IPS-NIHi7 (cell line): ENCODE data around the gene IFT20.
"Not testable (repeated sequence)": the region's sequence is repeated elsewhere in the genome, so short reads cannot be mapped to it uniquely, and the experiment has no call there.

ENCODE experiments used
- DNase-seq: peaks from one replicate; pipeline ENCODE4 v3.0.0; 2012; ENCODE audit warnings: mixed read lengths; ENCODE audit errors: extremely low spot score

Gene IFT20

GRCh38 chr17:28315846-28316705 is 19.2 kb downstream of the IFT20 start:
- no peak for DNase-seq

GRCh38 chr17:28313841-28314240 is 21.4 kb downstream of the IFT20 start:
- no peak for DNase-seq

- DNase-seq: peak; percentile 48
Observed at GRCh38 chr17:28306954-28307401, 28.3 kb downstream of the IFT20 start.

- no peak for DNase-seq
Observed at GRCh38 chr17:28298449-28298848, 36.8 kb downstream of the IFT20 start.

GRCh38 chr17:28295677-28296578 is 39.3 kb downstream of the IFT20 start:
- no peak for DNase-seq

GRCh38 chr17:28293994-28294393 is 41.3 kb downstream of the IFT20 start:
- DNase-seq: no peak

- DNase-seq: not testable (repeated sequence)
Observed at GRCh38 chr17:28292878-28293277, 42.4 kb downstream of the IFT20 start.

GRCh38 chr17:28291780-28292330 is 43.4 kb downstream of the IFT20 start:
- no peak for DNase-seq

GRCh38 chr17:28290703-28291102 is 44.6 kb downstream of the IFT20 start:
- no peak for DNase-seq

GRCh38 chr17:28285965-28286364 is 49.3 kb downstream of the IFT20 start:
- DNase-seq: no peak

GRCh38 chr17:28282596-28282995 is 52.7 kb downstream of the IFT20 start:
- DNase-seq: no peak

GRCh38 chr17:28280826-28281225 is 54.4 kb downstream of the IFT20 start:
- DNase-seq: no peak

- no peak for DNase-seq
Observed at GRCh38 chr17:28279411-28279810, 55.9 kb downstream of the IFT20 start.
